Adipocyte (in vitro differentiated cells): ENCODE results near the gene HMCN2.

ENCODE experiments used
- DNase-seq: peaks from one replicate; pipeline ENCODE4 v3.0.0-alpha.2; 2015; ENCODE audit warnings: low read depth
- H3K27me3 ChIP-seq: replicated peaks from 2 replicates; pipeline ENCODE4 v1.7.0; 2013; ENCODE audit warnings: mild to moderate bottlenecking, low read length, moderate library complexity; ENCODE audit not compliant: control insufficient read depth, insufficient read depth
- H3K36me3 ChIP-seq: 2 replicates; pipeline ENCODE4 v1.7.0; 2013; ENCODE audit warnings: low read length, mild to moderate bottlenecking, moderate library complexity; ENCODE audit not compliant: control insufficient read depth, insufficient read depth, severe bottlenecking
- H3K4me1 ChIP-seq: 2 replicates; pipeline ENCODE4 v1.7.0; 2013; ENCODE audit warnings: mild to moderate bottlenecking, low read length, moderate library complexity; ENCODE audit not compliant: control insufficient read depth, insufficient read depth
- H3K4me3 ChIP-seq: 2 replicates; pipeline ENCODE4 v1.7.0; 2013; ENCODE audit warnings: mild to moderate bottlenecking, low read length, moderate library complexity
- H3K9ac ChIP-seq: 2 replicates; pipeline ENCODE4 v1.7.0; 2013; ENCODE audit warnings: mild to moderate bottlenecking, low read length, moderate library complexity
- H3K9me3 ChIP-seq: 2 replicates; pipeline ENCODE4 v1.7.0; 2013; ENCODE audit warnings: mild to moderate bottlenecking, low read length, moderate library complexity; ENCODE audit not compliant: control insufficient read depth

The HMCN2 gene

DNA sequence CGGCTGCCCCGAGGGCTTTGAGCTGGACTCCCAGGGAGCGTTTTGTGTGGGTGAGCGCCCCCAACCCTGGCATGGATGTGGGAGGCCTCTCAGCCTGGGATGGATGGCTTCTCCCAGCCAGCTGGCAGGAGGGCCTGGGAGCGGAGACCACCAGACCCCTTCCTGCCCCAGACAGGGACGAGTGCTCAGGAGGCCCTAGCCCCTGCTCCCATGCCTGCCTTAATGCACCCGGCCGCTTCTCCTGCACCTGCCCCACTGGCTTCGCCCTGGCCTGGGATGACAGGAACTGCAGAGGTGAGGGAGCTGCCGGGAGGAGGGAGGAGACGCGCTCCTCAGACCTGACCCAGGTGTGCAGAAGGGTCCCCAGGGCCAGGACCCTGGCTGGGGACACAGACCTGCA lies 161.8 kb downstream of the HMCN2 start:
- Histone ChIP-seq H3K9ac (no peak overlapping the region), H3K4me3 (no peak overlapping the region), H3K36me3 (no peaks in the 10 kb centered on the region), H3K27me3 (peaks cover 16% of the 10 kb centered on the region), H3K4me1 (peaks cover 13% of the 10 kb centered on the region), H3K9me3 (no peaks in the 10 kb centered on the region)
- DNase-seq: no peak

GRCh38 chr9:130428086-130428665 lies 162.6 kb downstream of the HMCN2 start:
- no peak overlapping the region for H3K4me3 ChIP-seq
- no peaks in the 10 kb centered on the region for H3K36me3 ChIP-seq
- H3K27me3 ChIP-seq: peaks cover 9% of the 10 kb centered on the region
- no peak for DNase-seq
- peaks cover 13% of the 10 kb centered on the region for H3K4me1 ChIP-seq
- H3K9ac ChIP-seq: no peak overlapping the region
- H3K9me3 ChIP-seq: no peaks in the 10 kb centered on the region

DNA sequence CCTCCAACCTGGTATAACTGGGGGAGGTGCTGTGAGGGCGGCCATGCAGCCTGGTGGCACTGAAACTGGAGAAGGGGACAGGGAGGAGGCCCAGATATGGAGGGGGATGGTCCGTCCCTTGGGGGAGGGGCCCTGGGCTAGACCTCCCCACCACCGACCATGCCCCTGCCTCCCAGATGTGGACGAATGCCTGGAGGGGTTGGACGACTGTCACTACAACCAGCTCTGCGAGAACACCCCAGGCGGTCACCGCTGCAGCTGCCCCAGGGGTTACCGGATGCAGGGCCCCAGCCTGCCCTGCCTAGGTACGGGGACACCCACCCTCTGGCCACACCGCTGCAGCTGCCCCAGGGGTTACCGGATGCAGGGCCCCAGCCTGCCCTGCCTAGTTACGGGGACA lies 163.8 kb downstream of the HMCN2 start:
- peaks cover 5% of the 10 kb centered on the region for H3K27me3 ChIP-seq
- H3K36me3 ChIP-seq: no peaks in the 10 kb centered on the region
- H3K9ac ChIP-seq: no peak overlapping the region
- H3K4me1 ChIP-seq: peaks cover 13% of the 10 kb centered on the region
- no peak for DNase-seq
- H3K9me3 ChIP-seq: no peaks in the 10 kb centered on the region
- no peak overlapping the region for H3K4me3 ChIP-seq

GRCh38 chr9:130429831-130430230 lies 164.3 kb downstream of the HMCN2 start:
- Histone ChIP-seq H3K36me3 (no peaks in the 10 kb centered on the region), H3K4me3 (no peak overlapping the region), H3K4me1 (peaks cover 13% of the 10 kb centered on the region), H3K27me3 (peaks cover 4% of the 10 kb centered on the region), H3K9ac (no peak overlapping the region), H3K9me3 (no peaks in the 10 kb centered on the region)
- DNase-seq: no peak

GRCh38 chr9:130430232-130430631 lies 164.7 kb downstream of the HMCN2 start:
- no peaks in the 10 kb centered on the region for H3K9me3 ChIP-seq
- peaks cover 13% of the 10 kb centered on the region for H3K4me1 ChIP-seq
- H3K36me3 ChIP-seq: no peaks in the 10 kb centered on the region
- H3K4me3 ChIP-seq: no peak overlapping the region
- no peak overlapping the region for H3K9ac ChIP-seq
- H3K27me3 ChIP-seq: peaks cover under 1% of the 10 kb centered on the region
- DNase-seq: no peak

DNA sequence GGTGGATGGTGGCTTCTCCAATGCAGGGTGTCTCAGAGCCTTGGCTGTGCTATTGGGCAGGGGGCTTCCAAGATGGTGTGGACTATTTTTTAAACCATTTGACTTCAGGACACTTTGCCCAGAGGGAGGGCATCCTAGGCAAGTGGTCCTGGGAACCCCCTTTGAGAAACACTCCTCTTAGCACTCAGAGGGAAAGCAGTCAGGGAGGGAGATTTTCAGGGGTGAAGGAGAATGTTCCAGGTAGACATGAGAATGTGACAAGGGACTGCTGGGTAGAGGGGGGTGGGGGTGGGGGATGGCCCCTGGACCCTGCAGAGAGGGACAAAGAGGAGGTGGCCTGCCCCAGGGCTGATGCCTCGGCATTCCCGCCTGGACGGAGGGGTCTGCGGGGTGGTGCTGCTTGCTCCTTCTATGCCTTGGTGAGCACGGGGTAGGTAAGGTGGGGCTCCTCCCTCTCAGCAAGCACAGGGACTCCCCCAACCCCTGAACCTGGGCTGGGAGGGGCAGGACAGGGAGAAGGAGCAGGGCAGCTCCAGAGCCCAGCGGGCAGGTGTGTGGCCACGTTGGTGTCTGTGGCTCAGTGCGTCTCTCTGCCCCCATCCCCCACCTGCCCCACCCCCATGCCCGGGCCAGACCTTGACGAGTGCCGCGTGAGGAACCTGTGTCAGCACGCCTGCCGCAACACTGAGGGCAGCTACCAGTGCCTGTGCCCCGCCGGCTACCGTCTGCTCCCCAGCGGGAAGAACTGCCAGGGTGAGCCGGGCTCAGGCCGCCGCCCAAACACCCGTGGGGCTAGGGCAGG lies 165.4 kb downstream of the HMCN2 start:
- DNase-seq: no peak
- H3K9ac ChIP-seq: no peak overlapping the region
- H3K4me1 ChIP-seq: peaks cover 13% of the 10 kb centered on the region
- no peak overlapping the region for H3K4me3 ChIP-seq
- no peaks in the 10 kb centered on the region for H3K9me3 ChIP-seq
- H3K27me3 ChIP-seq: no peaks in the 10 kb centered on the region
- H3K36me3 ChIP-seq: no peaks in the 10 kb centered on the region

DNA sequence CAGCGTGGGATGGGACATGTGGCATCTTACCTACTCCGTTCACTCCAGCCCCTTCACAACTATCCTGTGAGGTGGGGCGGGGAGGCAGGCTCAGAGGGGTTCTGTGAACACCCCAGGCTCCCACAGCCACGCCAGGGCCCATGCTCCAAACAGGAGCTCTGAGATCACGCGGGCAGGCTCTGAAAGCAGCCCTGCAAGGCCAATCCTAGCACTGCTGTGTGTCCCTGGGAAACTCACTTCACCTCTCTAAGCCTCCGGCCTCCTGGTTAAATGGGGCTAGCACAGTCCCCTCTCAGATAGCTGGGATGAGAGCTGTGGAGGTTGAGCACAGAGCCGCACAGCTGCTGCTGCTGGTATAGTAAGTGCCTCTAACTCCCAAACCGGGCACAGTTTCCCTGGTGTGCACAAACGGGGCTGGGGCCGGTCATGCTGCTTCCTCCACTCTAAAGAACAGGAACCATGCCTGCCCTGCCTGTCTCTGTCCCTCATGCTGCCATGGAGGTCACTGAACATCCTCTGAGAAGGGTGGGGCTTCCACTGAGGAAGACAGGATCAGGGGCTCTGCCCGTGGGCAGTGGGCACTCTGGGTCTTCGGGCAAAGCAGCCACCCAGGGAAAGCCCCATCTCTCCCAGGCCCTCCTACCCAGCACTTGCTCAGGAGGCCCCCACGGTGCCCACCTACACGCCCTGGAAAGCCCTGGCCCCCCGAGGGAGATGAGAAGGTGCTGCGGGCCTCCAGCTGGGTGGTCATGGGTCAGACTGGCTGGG lies 166.2 kb downstream of the HMCN2 start:
- H3K4me3 ChIP-seq: no peak overlapping the region
- H3K36me3 ChIP-seq: no peaks in the 10 kb centered on the region
- DNase-seq: no peak
- H3K9me3 ChIP-seq: no peaks in the 10 kb centered on the region
- H3K9ac ChIP-seq: no peak overlapping the region
- no peaks in the 10 kb centered on the region for H3K27me3 ChIP-seq
- peaks cover 8% of the 10 kb centered on the region for H3K4me1 ChIP-seq

DNA sequence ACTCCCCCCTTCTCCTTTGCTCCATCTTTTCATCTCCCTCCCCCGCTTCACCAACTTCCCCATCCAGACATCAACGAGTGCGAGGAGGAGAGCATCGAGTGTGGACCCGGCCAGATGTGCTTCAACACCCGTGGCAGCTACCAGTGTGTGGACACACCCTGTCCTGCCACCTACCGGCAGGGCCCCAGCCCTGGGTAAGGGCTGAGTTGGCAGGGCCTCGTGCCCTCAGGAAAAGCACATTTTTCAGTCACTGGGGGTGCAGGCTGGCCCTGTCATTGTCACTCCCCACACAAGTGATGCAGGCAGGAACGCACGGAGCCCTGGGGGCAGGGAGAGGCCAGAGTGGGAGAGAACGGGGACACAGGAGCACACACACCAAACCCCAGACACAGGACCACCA lies 166.8 kb downstream of the HMCN2 start:
- Histone ChIP-seq H3K36me3 (no peaks in the 10 kb centered on the region), H3K27me3 (no peaks in the 10 kb centered on the region), H3K9me3 (no peaks in the 10 kb centered on the region), H3K9ac (no peak overlapping the region), H3K4me3 (no peak overlapping the region), H3K4me1 (peaks cover 2% of the 10 kb centered on the region)
- DNase-seq: no peak

DNA sequence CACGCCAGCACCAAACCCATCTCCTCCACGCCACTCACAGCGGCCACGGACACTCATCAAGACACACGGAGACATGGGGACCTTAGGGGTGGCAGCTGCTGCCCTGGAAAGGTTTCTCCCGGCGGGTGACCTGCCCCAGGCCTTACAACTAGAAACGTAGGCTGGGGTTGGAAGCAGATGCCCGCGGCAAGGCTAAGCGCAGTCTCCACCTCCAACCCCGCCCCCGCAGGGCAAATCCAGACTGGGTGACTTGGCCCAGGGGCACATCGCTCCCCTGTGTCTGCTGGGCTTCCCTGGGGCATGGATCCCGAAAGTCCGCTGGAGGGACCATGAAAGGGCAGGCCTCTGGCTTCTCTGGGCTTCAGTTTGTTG lies 167.2 kb downstream of the HMCN2 start:
- H3K36me3 ChIP-seq: no peaks in the 10 kb centered on the region
- H3K9me3 ChIP-seq: no peaks in the 10 kb centered on the region
- H3K4me3 ChIP-seq: peak overlapping the region; percentile 36
- DNase-seq: no peak
- H3K9ac ChIP-seq: peak overlapping the region; percentile 39
- no peaks in the 10 kb centered on the region for H3K27me3 ChIP-seq
- H3K4me1 ChIP-seq: no peaks in the 10 kb centered on the region

DNA sequence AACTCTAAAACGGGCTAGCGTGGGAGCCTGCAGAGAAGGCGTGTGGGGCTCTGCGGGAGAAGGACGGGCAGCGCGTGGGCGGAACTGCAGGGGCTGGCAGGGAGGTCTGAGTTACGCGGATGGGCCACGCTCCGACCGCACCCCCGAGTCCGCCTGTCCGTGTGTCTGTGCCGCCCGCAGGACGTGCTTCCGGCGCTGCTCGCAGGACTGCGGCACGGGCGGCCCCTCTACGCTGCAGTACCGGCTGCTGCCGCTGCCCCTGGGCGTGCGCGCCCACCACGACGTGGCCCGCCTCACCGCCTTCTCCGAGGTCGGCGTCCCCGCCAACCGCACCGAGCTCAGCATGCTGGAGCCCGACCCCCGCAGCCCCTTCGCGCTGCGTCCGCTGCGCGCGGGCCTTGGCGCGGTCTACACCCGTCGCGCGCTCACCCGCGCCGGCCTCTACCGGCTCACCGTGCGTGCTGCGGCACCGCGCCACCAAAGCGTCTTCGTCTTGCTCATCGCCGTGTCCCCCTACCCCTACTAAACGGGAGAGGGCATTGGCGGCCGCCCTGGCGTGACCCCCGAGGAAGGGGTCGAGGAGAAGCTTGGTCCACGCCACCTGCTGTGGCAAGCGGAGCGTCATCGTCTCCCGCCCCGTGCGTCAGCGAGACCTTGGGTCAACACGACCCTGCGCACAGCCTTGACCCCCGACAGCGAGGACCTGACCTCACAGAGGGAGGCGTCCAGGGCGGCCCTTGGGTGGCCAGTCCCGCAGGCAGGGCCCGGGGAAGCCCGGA lies 167.8 kb downstream of the HMCN2 start:
- peak overlapping the region; percentile 39 for H3K9ac ChIP-seq
- no peaks in the 10 kb centered on the region for H3K9me3 ChIP-seq
- no peaks in the 10 kb centered on the region for H3K27me3 ChIP-seq
- no peaks in the 10 kb centered on the region for H3K36me3 ChIP-seq
- H3K4me3 ChIP-seq: peak overlapping the region; percentile 36
- no peaks in the 10 kb centered on the region for H3K4me1 ChIP-seq
- peak; percentile 49 for DNase-seq

DNA sequence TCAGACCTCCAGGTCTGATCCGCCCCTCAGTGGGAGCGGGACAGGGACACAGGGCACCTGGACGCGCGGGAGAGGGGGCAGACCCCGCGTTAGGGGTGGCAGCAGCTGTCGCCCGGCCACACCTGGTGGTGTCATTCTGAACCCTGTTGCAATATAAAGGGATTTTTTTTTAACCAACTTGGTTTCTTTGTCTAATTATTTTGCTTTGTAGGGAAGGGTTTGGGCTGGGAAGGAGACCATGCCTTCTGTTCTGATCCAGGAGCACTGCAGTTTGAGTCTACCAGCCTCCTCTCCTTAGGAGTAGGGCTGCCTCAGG lies 168.3 kb downstream of the HMCN2 start:
- no peaks in the 10 kb centered on the region for H3K9me3 ChIP-seq
- no peaks in the 10 kb centered on the region for H3K27me3 ChIP-seq
- H3K9ac ChIP-seq: no peak overlapping the region
- peaks cover 3% of the 10 kb centered on the region for H3K4me1 ChIP-seq
- H3K36me3 ChIP-seq: no peaks in the 10 kb centered on the region
- no peak for DNase-seq
- H3K4me3 ChIP-seq: no peak overlapping the region
